Effector memory CD4-positive, alpha-beta T cell (primary cell): Measurements from ENCODE around the gene TMTC1.

Experiments
- DNase-seq, 3 donors: peaks; one replicate each; pipeline ENCODE4 v3.0.0-alpha.2; 2020
- H3K27ac ChIP-seq: 2 replicates; pipeline ENCODE4 v1.7.0; 2013; ENCODE audit warnings: mild to moderate bottlenecking, low read length, moderate library complexity; ENCODE audit not compliant: insufficient read depth, poor library complexity, severe bottlenecking
- H3K27me3 ChIP-seq: replicated peaks from 2 replicates; pipeline ENCODE4 v1.7.0; 2013; ENCODE audit warnings: mild to moderate bottlenecking, low read length; ENCODE audit not compliant: insufficient read depth, control insufficient read depth, poor library complexity, severe bottlenecking
- H3K36me3 ChIP-seq: 2 replicates; pipeline ENCODE4 v1.7.0; 2013; ENCODE audit warnings: mild to moderate bottlenecking, low read length, moderate library complexity; ENCODE audit not compliant: control insufficient read depth, insufficient read depth
- H3K4me1 ChIP-seq: 2 replicates; pipeline ENCODE4 v1.7.0; 2013; ENCODE audit warnings: low read length, mild to moderate bottlenecking; ENCODE audit not compliant: control insufficient read depth, insufficient read depth, poor library complexity, severe bottlenecking
- H3K4me3 ChIP-seq: 2 replicates; pipeline ENCODE4 v1.7.0; 2013; ENCODE audit warnings: low read length, low read depth, mild to moderate bottlenecking; ENCODE audit not compliant: insufficient read depth, poor library complexity, severe bottlenecking
- H3K9me3 ChIP-seq: 2 replicates; pipeline ENCODE4 v1.7.0; 2013; ENCODE audit warnings: mild to moderate bottlenecking, low read length, moderate library complexity; ENCODE audit not compliant: control insufficient read depth

Gene TMTC1

GRCh38 chr12:29742646-29743045 is 41.1 kb downstream of the TMTC1 start:
- Histone ChIP-seq H3K27ac (no peak overlapping the region), H3K4me1 (no peaks in the 10 kb centered on the region)
- DNase-seq = no peak

GRCh38 chr12:29741342-29742241 is 42.1 kb downstream of the TMTC1 start:
- Histone ChIP-seq H3K27ac (no peak overlapping the region), H3K4me3 (no peak overlapping the region), H3K9me3 (no peaks in the 10 kb centered on the region), H3K4me1 (no peaks in the 10 kb centered on the region), H3K27me3 (no peaks in the 10 kb centered on the region), H3K36me3 (no peaks in the 10 kb centered on the region)
- no peak for DNase-seq

More at GRCh38 chr12:29742646-29743045, 41.1 kb downstream of the TMTC1 start:
- H3K27me3 ChIP-seq = no peaks in the 10 kb centered on the region
- no peak overlapping the region for H3K4me3 ChIP-seq
- no peaks in the 10 kb centered on the region for H3K36me3 ChIP-seq
- no peaks in the 10 kb centered on the region for H3K9me3 ChIP-seq

GRCh38 chr12:29739279-29739991 is 44.3 kb downstream of the TMTC1 start:
- no peaks in the 10 kb centered on the region for H3K36me3 ChIP-seq
- H3K4me1 ChIP-seq = no peaks in the 10 kb centered on the region
- no peaks in the 10 kb centered on the region for H3K27me3 ChIP-seq
- no peak for DNase-seq
- H3K27ac ChIP-seq = no peak overlapping the region
- H3K4me3 ChIP-seq = no peak overlapping the region
- H3K9me3 ChIP-seq = no peaks in the 10 kb centered on the region

GRCh38 chr12:29738365-29738764 is 45.4 kb downstream of the TMTC1 start:
- Histone ChIP-seq H3K27ac (no peak overlapping the region), H3K36me3 (no peaks in the 10 kb centered on the region), H3K4me3 (no peak overlapping the region), H3K9me3 (no peaks in the 10 kb centered on the region), H3K27me3 (no peaks in the 10 kb centered on the region), H3K4me1 (no peaks in the 10 kb centered on the region)
- DNase-seq = no peak

GRCh38 chr12:29737644-29738043 is 46.1 kb downstream of the TMTC1 start:
- H3K27me3 ChIP-seq = no peaks in the 10 kb centered on the region
- H3K4me3 ChIP-seq = no peak overlapping the region
- no peak for DNase-seq
- H3K4me1 ChIP-seq = no peaks in the 10 kb centered on the region
- no peaks in the 10 kb centered on the region for H3K9me3 ChIP-seq
- no peak overlapping the region for H3K27ac ChIP-seq
- no peaks in the 10 kb centered on the region for H3K36me3 ChIP-seq

- no peak overlapping the region for H3K27ac ChIP-seq
- H3K4me3 ChIP-seq = no peak overlapping the region
- no peak for DNase-seq
- no peaks in the 10 kb centered on the region for H3K27me3 ChIP-seq
- H3K9me3 ChIP-seq = no peaks in the 10 kb centered on the region
- no peaks in the 10 kb centered on the region for H3K4me1 ChIP-seq
- no peaks in the 10 kb centered on the region for H3K36me3 ChIP-seq
Observed at GRCh38 chr12:29735604-29736003, 48.1 kb downstream of the TMTC1 start.

GRCh38 chr12:29734734-29735133 is 49.0 kb downstream of the TMTC1 start:
- H3K27ac ChIP-seq = no peak overlapping the region
- DNase-seq = no peak

GRCh38 chr12:29734305-29734704 is 49.4 kb downstream of the TMTC1 start:
- Histone ChIP-seq H3K27ac (no peak overlapping the region), H3K27me3 (no peaks in the 10 kb centered on the region), H3K4me1 (no peaks in the 10 kb centered on the region), H3K36me3 (no peaks in the 10 kb centered on the region), H3K9me3 (no peaks in the 10 kb centered on the region), H3K4me3 (no peak overlapping the region)
- no peak for DNase-seq

More at GRCh38 chr12:29734734-29735133, 49.0 kb downstream of the TMTC1 start:
- no peaks in the 10 kb centered on the region for H3K36me3 ChIP-seq
- H3K4me3 ChIP-seq = no peak overlapping the region
- no peaks in the 10 kb centered on the region for H3K9me3 ChIP-seq
- H3K27me3 ChIP-seq = no peaks in the 10 kb centered on the region
- H3K4me1 ChIP-seq = no peaks in the 10 kb centered on the region

GRCh38 chr12:29733501-29733900 is 50.2 kb downstream of the TMTC1 start:
- Histone ChIP-seq H3K27me3 (no peaks in the 10 kb centered on the region), H3K4me1 (no peaks in the 10 kb centered on the region), H3K27ac (no peak overlapping the region), H3K4me3 (no peak overlapping the region), H3K36me3 (no peaks in the 10 kb centered on the region), H3K9me3 (no peaks in the 10 kb centered on the region)
- no peak for DNase-seq

GRCh38 chr12:29733060-29733459 is 50.7 kb downstream of the TMTC1 start:
- DNase-seq = no peak
- Histone ChIP-seq H3K4me3 (no peak overlapping the region), H3K27ac (no peak overlapping the region), H3K4me1 (no peaks in the 10 kb centered on the region), H3K36me3 (no peaks in the 10 kb centered on the region), H3K27me3 (no peaks in the 10 kb centered on the region), H3K9me3 (no peaks in the 10 kb centered on the region)
